Esophagus muscularis mucosa (tissue), 4 donors: ENCODE results near the gene GNPTG. TPM values are rescaled to one million over a fixed set of nuclear protein-coding genes. Genes with fewer than 3 reads are reported as not detected.
A peak's percentile ranks its signal among the peaks of the same experiment; 100 is the strongest.

Experiments
- DNase-seq: peaks from one replicate; pipeline ENCODE4 v3.0.0-alpha.2; 2017; ENCODE audit errors: extremely low spot score
- H3K27ac ChIP-seq, 4 donors: fragments of 200-600 bp; sonication (generic); replicated peaks in 1 of 4; 1 replicate in 3 of 4; 2 replicates in 1 of 4; pipeline ENCODE4 v1.5.1; 2016 to 2019; ENCODE audit warnings: mild to moderate bottlenecking in 1 of 4
- H3K27me3 ChIP-seq, 4 donors: fragments of 200-600 bp; sonication (generic); one replicate each; pipeline versions ENCODE4 v1.5.1 to v1.6.0; 2016 to 2019
- H3K36me3 ChIP-seq, 4 donors: fragments of 200-600 bp; sonication (generic); one replicate each; pipeline ENCODE4 v1.5.1; 2016 to 2019
- H3K4me1 ChIP-seq, 4 donors: fragments of 200-600 bp; sonication (generic); one replicate each; pipeline ENCODE4 v1.5.1; 2016 to 2019
- H3K4me3 ChIP-seq, 4 donors: fragments of 200-600 bp; sonication (generic); 1 replicate in 2 of 4; 2 replicates in 2 of 4; pipeline ENCODE4 v1.5.1; 2016 to 2019; ENCODE audit warnings: mild to moderate bottlenecking in 4 of 4, moderate library complexity in 1 of 4
- H3K9me3 ChIP-seq, 4 donors: fragments of 200-600 bp; sonication (generic); 1 replicate in 3 of 4; 2 replicates in 1 of 4; pipeline ENCODE4 v1.5.1; 2016 to 2019
- EP300 ChIP-seq: sonication (generic); formaldehyde crosslinking; IDR thresholded peaks from one replicate; pipeline ENCODE4 v1.6.1; 2017; ENCODE audit warnings: antibody characterized with exemption
- POLR2A ChIP-seq: fragments of 450-650 bp; IDR thresholded peaks from one replicate; pipeline ENCODE4 v1.6.1; 2017; ENCODE audit warnings: antibody characterized with exemption, moderate library complexity, mild to moderate bottlenecking, low read depth
- POLR2AphosphoS5 ChIP-seq, 2 donors: sonication (generic); formaldehyde crosslinking; IDR thresholded peaks; one replicate each; pipeline ENCODE4 v1.6.1; 2017; ENCODE audit warnings: antibody characterized with exemption in 2 of 2
- WGBS: methylation state at CpG from one replicate; pipeline ENCODE4 v1.1.5; 2018; 5-methylcytosine and 5-hydroxymethylcytosine counted together
- intact Hi-C: fragments of 100-400 bp; cut with DNase I; formaldehyde crosslinking; loops from one replicate; pipeline ENCODE4 v1.15.1; 2023
- total RNA-seq, 4 donors: library from RNA; depleted of rRNA; stranded (reverse); fragments of >200 nt; gene quantifications; one replicate each; pipeline versions ENCODE4 v1.1.0 to v1.2.1, GENCODE V29; 2016
- TF ChIP-seq, protein P1 (sequence below), 3 experiments: fragments of 200-600 bp in 2 of 3; fragments of 450-650 bp in 1 of 3; sonication (generic) in 2 of 3; IDR thresholded peaks; one replicate each; pipeline ENCODE4 v1.5.1; 2017 to 2019; ENCODE audit warnings: antibody characterized with exemption in 3 of 3, mild to moderate bottlenecking in 2 of 3, moderate library complexity in 1 of 3

GNPTG gene
- total RNA-seq, 4 donors from 2014 or later, result 54.4 to 70.5 (median 61.1) TPM

DNA sequence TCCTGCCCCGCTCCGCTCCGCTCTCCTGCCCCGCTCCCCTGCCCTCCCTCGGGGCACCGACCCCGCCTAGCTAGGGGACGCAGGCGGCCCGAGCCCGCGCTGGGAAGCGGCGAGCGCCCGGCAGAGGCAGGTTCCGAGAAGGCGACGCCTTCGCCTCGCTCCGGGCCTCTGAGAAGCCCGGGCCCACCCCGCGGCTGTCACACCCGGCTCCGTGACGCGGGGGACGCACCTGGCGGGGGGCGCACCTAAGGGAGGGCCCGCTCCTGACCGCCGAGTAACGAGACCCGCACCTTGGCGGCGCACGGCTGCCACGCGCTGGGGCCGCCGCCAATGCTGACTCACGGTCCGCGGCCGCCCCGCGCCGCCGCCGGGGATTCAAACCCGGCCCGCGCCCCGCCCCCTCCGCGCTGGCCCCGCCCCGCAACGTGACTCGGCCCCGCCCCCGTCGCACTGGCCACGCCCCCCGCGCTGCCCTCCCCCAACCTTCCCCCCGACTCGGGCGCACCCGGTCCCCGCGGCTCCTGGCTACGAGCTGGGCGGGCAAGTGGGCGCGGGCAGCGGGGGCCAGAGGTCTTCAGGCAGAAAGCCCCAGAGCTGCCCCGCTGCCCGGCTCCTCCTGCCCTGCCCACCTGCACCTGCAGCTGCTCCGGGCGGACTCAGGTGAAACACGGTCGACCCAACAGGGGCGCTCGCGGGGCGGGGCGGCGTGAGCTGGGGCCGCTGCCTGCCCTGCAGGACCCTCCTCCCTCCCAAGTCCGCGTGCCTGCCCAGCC is 27.8 kb downstream of the GNPTG start:
- Histone ChIP-seq H3K36me3 (peaks cover 20 to 62% (median 53%) of the 10 kb centered on the region in 4 donors), H3K27ac (peak overlapping the region; percentile 65 to 80 (median 72)), H3K27me3 (no peaks in the 10 kb centered on the region), H3K4me1 (peaks cover 16 to 34% (median 27%) of the 10 kb centered on the region in 4 donors), H3K9me3 (no peaks in the 10 kb centered on the region), H3K4me3 (peak overlapping the region; percentile 55 to 65 (median 61))
- TF ChIP-seq POLR2AphosphoS5 (IDR thresholded peaks at IDR 0.05) (no peak), POLR2A (peak; percentile 39), EP300 (no peak)
- TF ChIP-seq, protein P1, sequence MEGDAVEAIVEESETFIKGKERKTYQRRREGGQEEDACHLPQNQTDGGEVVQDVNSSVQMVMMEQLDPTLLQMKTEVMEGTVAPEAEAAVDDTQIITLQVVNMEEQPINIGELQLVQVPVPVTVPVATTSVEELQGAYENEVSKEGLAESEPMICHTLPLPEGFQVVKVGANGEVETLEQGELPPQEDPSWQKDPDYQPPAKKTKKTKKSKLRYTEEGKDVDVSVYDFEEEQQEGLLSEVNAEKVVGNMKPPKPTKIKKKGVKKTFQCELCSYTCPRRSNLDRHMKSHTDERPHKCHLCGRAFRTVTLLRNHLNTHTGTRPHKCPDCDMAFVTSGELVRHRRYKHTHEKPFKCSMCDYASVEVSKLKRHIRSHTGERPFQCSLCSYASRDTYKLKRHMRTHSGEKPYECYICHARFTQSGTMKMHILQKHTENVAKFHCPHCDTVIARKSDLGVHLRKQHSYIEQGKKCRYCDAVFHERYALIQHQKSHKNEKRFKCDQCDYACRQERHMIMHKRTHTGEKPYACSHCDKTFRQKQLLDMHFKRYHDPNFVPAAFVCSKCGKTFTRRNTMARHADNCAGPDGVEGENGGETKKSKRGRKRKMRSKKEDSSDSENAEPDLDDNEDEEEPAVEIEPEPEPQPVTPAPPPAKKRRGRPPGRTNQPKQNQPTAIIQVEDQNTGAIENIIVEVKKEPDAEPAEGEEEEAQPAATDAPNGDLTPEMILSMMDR (IDR thresholded peaks at IDR 0.05), result no peak
- intact Hi-C loops, result no loop called here
- DNase-seq, result no peak
- no CpG with 5 or more reads among the region's 95 CpGs for WGBS

DNA sequence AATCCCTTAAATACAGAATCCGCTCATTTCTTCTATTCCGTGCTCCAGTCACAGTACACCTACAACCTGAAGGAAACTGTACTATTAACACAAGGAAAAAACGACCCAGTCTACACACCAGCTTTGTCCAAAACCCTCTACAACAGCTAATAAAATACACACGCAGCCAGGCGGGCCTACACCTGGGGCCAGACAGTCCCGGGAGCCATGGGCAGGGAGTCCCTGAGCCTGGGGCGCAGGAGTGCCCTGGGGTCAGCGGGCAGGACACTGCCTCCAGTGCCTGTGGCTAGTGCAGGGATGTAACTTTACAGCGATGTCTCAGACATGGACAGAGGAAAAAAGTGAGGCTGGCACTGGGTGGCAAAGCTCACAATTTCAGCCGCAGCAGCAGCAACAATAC is 28.5 kb downstream of the GNPTG start:
- H3K9me3 ChIP-seq, result no peaks in the 10 kb centered on the region
- intact Hi-C loops, result no loop called here
- peaks cover 16 to 34% (median 27%) of the 10 kb centered on the region in 4 donors for H3K4me1 ChIP-seq
- TF ChIP-seq POLR2AphosphoS5 (IDR thresholded peaks at IDR 0.05) (no peak), EP300 (no peak), POLR2A (no peak)
- TF ChIP-seq, protein P1 (IDR thresholded peaks at IDR 0.05), result no peak
- no peak for DNase-seq
- peak overlapping the region in 1 of 4 donors; percentile 58 for H3K4me3 ChIP-seq
- peaks cover 20 to 62% (median 53%) of the 10 kb centered on the region in 4 donors for H3K36me3 ChIP-seq
- peak overlapping the region in 1 of 4 donors; percentile 18 for H3K27ac ChIP-seq
- no peaks in the 10 kb centered on the region for H3K27me3 ChIP-seq
- 80% methylated on average over 10 of the region's 10 CpGs for WGBS

DNA sequence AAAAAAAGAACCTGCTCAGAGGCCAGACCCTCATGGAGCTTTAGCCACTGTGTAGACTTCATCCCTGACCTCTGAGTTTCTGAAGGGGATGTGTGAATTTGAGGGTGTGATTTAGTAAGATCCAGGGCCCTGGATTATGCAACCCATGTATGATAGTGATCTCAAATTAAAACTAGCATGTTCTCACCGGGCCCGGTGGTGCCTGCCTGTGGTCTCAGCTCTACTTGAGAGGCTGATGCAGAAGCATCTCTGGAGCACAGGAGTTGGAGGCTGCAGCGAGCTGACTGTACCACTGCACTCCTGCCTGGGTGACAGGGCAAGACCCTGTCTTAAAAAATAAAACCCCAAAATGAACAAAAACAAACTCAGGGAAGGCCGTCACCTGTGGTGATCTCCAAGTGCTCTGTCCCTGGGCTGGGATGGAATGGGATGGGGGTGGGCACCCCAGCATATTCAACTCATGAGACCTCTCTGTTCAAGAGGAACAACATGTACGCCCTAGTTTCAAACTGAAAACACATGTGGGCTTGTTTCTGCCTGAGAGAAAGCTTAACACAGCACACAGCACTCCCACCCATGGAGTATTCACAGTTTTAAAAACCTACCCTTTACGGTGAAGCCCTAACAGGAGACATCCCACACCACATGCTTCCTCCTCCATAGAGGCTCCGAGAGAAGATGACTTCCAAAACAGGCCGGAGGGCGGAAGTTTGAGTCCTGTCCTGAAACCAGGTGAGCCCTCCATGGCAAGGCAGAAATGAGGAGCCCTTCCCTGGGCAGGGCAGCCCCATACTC is 30.1 kb downstream of the GNPTG start:
- intact Hi-C loops, result no loop called here
- peaks cover 16 to 62% (median 50%) of the 10 kb centered on the region in 4 donors for H3K36me3 ChIP-seq

DNA sequence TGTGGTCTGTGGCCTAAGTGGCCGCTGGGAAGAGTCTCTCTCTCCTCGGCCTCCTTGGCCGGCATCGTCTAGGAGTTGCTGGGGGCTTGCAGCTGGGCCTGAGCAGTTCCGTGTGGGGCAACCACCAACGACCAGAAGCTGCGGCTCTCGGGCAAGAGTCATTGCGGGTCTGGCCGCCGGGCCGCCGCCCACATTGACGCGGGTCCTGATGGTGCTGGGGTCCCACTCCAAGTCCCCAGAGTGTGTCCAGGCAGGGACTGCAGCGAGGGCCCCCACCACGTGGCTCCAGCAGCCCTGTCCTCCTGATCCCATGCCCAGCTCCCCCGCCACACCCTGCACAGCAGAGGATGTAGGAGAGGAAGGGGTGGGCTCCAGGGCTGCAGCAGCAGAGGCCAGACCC is 31.8 kb downstream of the GNPTG start:
- H3K4me1 ChIP-seq, result peaks cover 8 to 18% (median 17%) of the 10 kb centered on the region in 4 donors
- no CpG with 5 or more reads among the region's 18 CpGs for WGBS
- intact Hi-C loops, result no loop called here

More for the DNA sequence above, 30.1 kb downstream of the GNPTG start:
- no peaks in the 10 kb centered on the region for H3K9me3 ChIP-seq
- no peaks in the 10 kb centered on the region for H3K27me3 ChIP-seq
- no peak for TF ChIP-seq EP300
- TF ChIP-seq, protein P1 (IDR thresholded peaks at IDR 0.05), result no peak
- TF ChIP-seq POLR2A, result no peak
- no peak for TF ChIP-seq POLR2AphosphoS5 (IDR thresholded peaks at IDR 0.05)
- H3K4me1 ChIP-seq, result peaks cover 16 to 34% (median 27%) of the 10 kb centered on the region in 4 donors
- WGBS, result 77% methylated on average over 7 of the region's 9 CpGs
- H3K27ac ChIP-seq, result no peak overlapping the region
- DNase-seq, result no peak
- no peak overlapping the region for H3K4me3 ChIP-seq

More for the DNA sequence above, 31.8 kb downstream of the GNPTG start:
- Histone ChIP-seq H3K4me3 (no peak overlapping the region), H3K27me3 (no peaks in the 10 kb centered on the region), H3K27ac (no peak overlapping the region), H3K9me3 (no peaks in the 10 kb centered on the region), H3K36me3 (peaks cover 20 to 78% (median 62%) of the 10 kb centered on the region in 4 donors)
- no peak for TF ChIP-seq POLR2AphosphoS5 (IDR thresholded peaks at IDR 0.05)
- TF ChIP-seq, protein P1 (IDR thresholded peaks at IDR 0.05), result no peak
- no peak for TF ChIP-seq EP300
- no peak for TF ChIP-seq POLR2A
- DNase-seq, result no peak
